ENCODE results near the gene EHBP1. TPM values are rescaled to one million over a fixed set of nuclear protein-coding genes. Genes with fewer than 3 reads are reported as not detected.
"Not testable (repeated sequence)": the region's sequence is repeated elsewhere in the genome, so short reads cannot be mapped to it uniquely, and the experiment has no call there.

The EHBP1 gene
- total RNA-seq, 1 experiment from 2014 or later, result 19.9 TPM

GRCh38 chr2:62705859-62706720 lies 577 bp downstream of the EHBP1 start:
- DNase-seq (ENCODE audit: low read depth), result peak; percentile 53

- DNase-seq (ENCODE audit: low read depth), result no peak
Measured at GRCh38 chr2:62706721-62707521, 1.4 kb downstream of the EHBP1 start.

- DNase-seq (ENCODE audit: low read depth), result no peak
Measured at GRCh38 chr2:62708751-62709150, 3.2 kb downstream of the EHBP1 start.

GRCh38 chr2:62711832-62712494 lies 6.5 kb downstream of the EHBP1 start:
- no peak for DNase-seq (ENCODE audit: low read depth)

- not testable (repeated sequence) for DNase-seq (ENCODE audit: low read depth)
Measured at GRCh38 chr2:62713196-62713595, 7.7 kb downstream of the EHBP1 start.

GRCh38 chr2:62713837-62714236 lies 8.3 kb downstream of the EHBP1 start:
- no peak for DNase-seq (ENCODE audit: low read depth)

- DNase-seq (ENCODE audit: low read depth), result no peak
Measured at GRCh38 chr2:62716768-62717167, 11.3 kb downstream of the EHBP1 start.

DNA sequence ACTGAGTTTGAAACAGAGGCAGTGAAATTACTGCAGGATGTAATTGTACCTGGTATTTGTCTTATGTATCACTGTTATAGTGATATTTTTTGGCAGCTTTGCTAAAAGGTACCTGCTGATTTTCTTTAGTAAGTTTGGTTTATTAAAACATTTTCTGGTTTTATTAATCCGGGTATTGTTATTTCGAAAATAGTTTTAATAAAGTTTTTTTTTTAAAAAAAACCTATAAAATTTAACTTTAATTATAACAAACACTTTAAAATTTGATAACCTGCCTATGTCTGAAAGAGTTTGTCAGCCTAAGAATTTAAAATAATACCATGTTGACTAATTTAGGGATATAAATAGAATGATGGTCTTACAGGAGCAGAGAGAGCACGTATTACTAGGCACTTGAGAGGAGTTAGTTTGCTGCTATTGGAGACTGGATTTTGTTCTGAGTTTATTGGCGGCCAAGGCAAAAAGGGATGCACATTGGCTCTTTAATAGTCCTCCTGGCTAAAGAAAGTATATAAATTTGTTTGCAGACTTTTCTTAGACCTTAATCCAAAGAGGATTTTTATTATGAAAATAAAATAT lies 12.1 kb downstream of the EHBP1 start:
- no peak for DNase-seq (ENCODE audit: low read depth)

GRCh38 chr2:62718225-62718822 lies 12.8 kb downstream of the EHBP1 start:
- no peak for DNase-seq (ENCODE audit: low read depth)

DNA sequence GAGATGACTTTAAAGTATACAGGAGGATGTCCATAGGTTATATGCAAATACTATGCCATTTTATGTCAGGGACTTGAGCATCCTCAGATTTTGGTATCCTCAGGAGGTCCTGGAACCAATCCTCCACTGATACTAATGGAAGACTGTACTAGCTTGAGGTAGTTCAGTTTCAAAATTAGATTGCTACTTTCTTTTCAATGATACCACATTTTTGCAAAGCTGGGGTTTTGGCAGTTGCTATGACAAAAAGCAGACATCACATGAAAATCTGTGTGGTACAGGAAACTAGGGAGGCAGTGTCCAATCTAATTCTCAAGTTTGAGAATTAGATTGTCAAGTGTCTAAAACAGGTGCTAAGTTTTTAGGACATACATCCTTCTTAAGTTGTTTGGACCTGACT lies 14.2 kb downstream of the EHBP1 start:
- DNase-seq (ENCODE audit: low read depth), result no peak

DNA sequence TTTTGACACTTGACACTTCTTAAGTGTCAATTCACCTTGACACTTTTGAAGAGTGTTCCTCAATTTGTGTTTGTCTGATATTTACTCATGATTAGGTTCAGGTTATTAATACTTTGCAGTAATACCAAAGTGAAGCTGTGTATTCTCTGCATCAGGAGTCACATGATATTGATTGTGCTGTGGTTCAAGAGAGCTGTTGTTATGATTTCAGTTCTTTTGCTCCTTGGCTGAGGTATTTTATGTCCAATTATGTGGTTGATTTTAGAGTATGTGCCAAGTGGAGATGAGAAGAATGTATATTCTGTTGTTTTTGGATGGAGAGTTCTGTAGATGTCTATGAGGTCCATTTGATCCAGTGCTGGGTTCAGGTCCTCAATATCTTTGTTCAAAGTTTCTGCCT lies 17.2 kb downstream of the EHBP1 start:
- DNase-seq (ENCODE audit: low read depth), result no peak

DNA sequence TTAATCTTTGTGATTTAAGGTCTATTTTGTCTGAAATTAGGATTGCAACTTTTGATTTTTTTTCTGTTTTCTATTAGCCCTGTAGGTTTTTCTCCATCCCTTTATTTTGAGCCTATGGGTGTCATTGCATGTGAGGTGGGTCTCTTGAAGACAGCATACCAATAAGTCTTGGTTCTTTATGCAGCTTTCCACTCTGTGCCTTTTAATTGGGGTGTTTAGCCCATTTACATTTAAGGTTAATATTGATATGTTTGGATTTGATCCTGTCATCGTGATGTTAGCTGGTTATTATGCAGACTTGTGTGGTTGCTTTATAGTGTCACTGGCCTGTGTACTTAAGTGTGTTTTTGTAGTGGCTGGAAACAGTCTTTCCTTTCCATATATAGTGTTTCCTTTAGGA lies 17.7 kb downstream of the EHBP1 start:
- no peak for DNase-seq (ENCODE audit: low read depth)

DNA sequence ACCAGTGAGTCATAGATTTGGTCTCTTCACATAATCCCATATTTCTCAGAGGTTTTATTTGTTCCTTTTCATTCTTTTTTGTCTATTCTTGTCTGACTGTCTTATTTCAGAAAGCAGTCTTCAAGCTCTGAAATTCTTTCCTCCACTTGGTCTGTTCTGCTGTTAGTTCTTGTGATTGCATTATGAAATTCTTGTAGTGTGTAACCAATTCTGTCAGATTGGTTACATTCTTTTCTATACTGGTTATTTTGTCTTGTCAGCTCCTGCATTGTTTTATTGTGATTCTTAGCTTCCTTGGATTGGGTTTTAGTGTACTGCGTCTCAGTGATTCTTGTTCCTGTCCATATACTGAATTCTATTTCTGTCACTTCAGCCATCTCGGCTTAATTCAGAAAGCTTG lies 18.6 kb downstream of the EHBP1 start:
- no peak for DNase-seq (ENCODE audit: low read depth)

- peak; percentile 61 for DNase-seq (ENCODE audit: low read depth)
Measured at GRCh38 chr2:62724886-62725711, 19.6 kb downstream of the EHBP1 start.

DNA sequence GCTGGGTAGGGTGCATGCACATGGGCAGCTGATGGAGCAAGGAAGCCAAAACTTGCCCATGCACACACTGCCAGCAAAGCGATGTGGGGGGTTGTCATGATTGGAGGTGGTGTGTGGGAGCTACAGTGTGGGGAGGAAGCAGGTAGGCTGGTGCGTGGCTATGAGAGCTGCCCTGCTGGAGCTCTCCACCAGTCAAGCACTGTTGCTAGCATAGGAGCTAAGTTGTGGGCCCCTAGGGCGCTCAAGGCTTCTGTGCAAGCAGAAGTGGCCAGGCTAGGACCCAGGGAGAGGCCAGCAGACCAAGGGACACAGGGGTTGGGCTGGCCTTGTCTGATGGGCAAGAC lies 20.2 kb downstream of the EHBP1 start:
- no peak for DNase-seq (ENCODE audit: low read depth)

DNA sequence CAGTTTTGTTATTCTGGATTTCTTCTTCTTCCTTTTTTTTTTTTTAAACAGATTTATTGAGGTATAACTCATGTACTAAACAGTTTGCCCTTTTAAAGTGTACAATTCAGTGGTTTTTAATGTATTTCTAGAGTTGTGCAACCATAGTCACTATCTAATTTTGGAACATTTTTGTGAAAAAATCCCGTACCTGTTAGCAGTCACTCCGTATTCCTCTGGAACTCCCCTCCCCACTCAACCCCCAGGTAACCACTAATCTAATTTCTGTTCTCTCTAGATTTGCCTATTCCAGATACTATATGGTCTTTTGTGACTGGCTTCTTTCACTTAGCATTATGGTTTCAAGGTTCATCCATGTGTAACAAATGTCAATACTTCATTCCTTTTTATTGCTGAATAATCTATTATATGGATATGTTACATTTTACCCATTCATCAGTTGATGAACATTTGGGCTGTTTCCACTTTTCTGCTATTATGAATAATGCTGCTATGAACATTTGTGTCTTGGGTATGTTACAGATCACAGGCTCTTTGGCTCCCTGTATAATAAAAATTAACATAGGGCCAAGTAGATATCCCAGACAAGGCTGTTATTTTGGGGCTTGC lies 21.9 kb downstream of the EHBP1 start:
- DNase-seq (ENCODE audit: low read depth), result no peak

GRCh38 chr2:62727876-62728566 lies 22.5 kb downstream of the EHBP1 start:
- no peak for DNase-seq (ENCODE audit: low read depth)

- DNase-seq (ENCODE audit: low read depth), result no peak
Measured at GRCh38 chr2:62731275-62731674, 25.8 kb downstream of the EHBP1 start.

GRCh38 chr2:62732262-62732777 lies 26.8 kb downstream of the EHBP1 start:
- no peak for DNase-seq (ENCODE audit: low read depth)

DNA sequence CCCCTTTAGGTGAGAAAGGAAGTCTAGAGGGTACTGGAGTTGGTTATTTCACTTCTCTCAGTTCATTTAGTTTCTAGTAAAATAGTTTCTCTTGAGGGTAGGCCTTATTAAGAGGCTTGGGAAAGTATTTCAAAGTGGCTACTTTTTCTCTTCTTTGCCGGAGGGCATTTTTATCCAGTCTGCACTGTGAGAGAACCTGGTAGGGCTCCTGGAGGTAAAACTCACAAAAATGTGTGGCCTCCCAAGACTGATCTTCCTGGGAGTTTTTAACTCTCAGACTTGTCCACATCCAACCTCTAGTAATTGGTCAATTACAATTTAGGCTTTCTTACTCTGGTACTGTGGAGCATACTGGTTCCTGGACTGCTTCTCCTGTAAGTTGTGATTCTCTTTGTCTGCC lies 28.0 kb downstream of the EHBP1 start:
- DNase-seq (ENCODE audit: low read depth), result no peak
